Renal pelvis (tissue), 3 donors: ENCODE data around the gene CXCL8. TPM values are rescaled to one million over a fixed set of nuclear protein-coding genes. Genes with fewer than 3 reads are reported as not detected.

Experiments used
- polyA plus RNA-seq, 3 donors: library from polyadenylated mRNA; unstranded; fragments of 120-200 nt; gene quantifications; one replicate each; pipeline ENCODE4 v1.2.1, GENCODE V29; 2013; ENCODE audit not compliant: insufficient read length in 3 of 3

The CXCL8 gene
- polyA plus RNA-seq, 3 donors, result 0.17 to 0.31 TPM; not detected in 1

Other genes starting within 250 kb of the CXCL8 start
- gene RASSF6, start 120.1 kb upstream of the CXCL8 start, polyA plus RNA-seq, result 1 to 10 TPM; 4.4 to 8.8 (median 6.2) TPM
- gene CXCL6, start 96.1 kb downstream of the CXCL8 start, polyA plus RNA-seq, result under 1 TPM in 1 of 3 donors, not detected in 2; 0.04 TPM
- gene PF4V1, start 112.7 kb downstream of the CXCL8 start, polyA plus RNA-seq, result under 1 TPM in 2 of 3 donors, not detected in 1; 0.53 to 0.84 TPM
- under 1 TPM; 0.27 to 0.67 (median 0.36) TPM for gene CXCL1, start 128.8 kb downstream of the CXCL8 start, polyA plus RNA-seq
- 1 to 10 TPM; 4.1 to 8.8 (median 6.2) TPM for gene PF4, start 241.5 kb downstream of the CXCL8 start, polyA plus RNA-seq
- 10 to 100 TPM; 12.4 to 22.5 (median 19.2) TPM for gene PPBP, start 247.6 kb downstream of the CXCL8 start, polyA plus RNA-seq